PC-9 (cell line): ENCODE results near the gene CDKN1B. TPM values are rescaled to one million over a fixed set of nuclear protein-coding genes. Genes with fewer than 3 reads are reported as not detected.
A peak's percentile ranks its signal among the peaks of the same experiment; 100 is the strongest.

Experiments used
- BruUV-seq: library from RNA; stranded (reverse); fragments of 400-500 nt; replicated peaks from 2 replicates; lab custom pipeline; 2021; lab: Mats Ljungman, UMichigan
- CTCF ChIA-PET: fragments of 300-600 bp; sonication (Branson Sonifier 250); formaldehyde crosslinking; loops from one replicate; lab custom pipeline; 2022; ENCODE audit warnings: antibody characterized with exemption; lab: Charles Lee
- POLR2A ChIA-PET: fragments of 300-600 bp; sonication (Branson Sonifier 250); formaldehyde crosslinking; loops from one replicate; lab custom pipeline; 2022; ENCODE audit warnings: antibody characterized with exemption; ENCODE audit not compliant: unreplicated experiment; lab: Charles Lee
- DNase-seq, 2 experiments: peaks; one replicate each; pipeline versions ENCODE4 v3.0.0 to v3.0.0-alpha.2; 2015 to 2022; ENCODE audit warnings: mixed read lengths in 1 of 2
- H2AFZ ChIP-seq: fragments of 200-600 bp; sonication (generic); 2 replicates; pipeline ENCODE4 v1.8.1; 2017; ENCODE audit warnings: antibody characterized with exemption
- H3F3A ChIP-seq: fragments of 200-600 bp; sonication (generic); 2 replicates; pipeline ENCODE4 v1.8.1; 2017; ENCODE audit warnings: antibody characterized with exemption, mild to moderate bottlenecking, low read depth; ENCODE audit not compliant: insufficient read depth
- H3K27ac ChIP-seq: fragments of 200-600 bp; sonication (generic); 2 replicates; pipeline ENCODE4 v1.6.1; 2016; ENCODE audit warnings: mixed run types
- H3K27me3 ChIP-seq: fragments of 200-600 bp; sonication (generic); 2 replicates; pipeline ENCODE4 v1.6.1; 2016; ENCODE audit warnings: low read depth, mixed run types; ENCODE audit not compliant: insufficient read depth
- H3K36me3 ChIP-seq: fragments of 200-600 bp; sonication (generic); 2 replicates; pipeline ENCODE4 v1.6.1; 2016; ENCODE audit warnings: low read depth, mixed run types
- H3K4me1 ChIP-seq: fragments of 200-600 bp; sonication (generic); replicated peaks from 2 replicates; pipeline ENCODE4 v1.6.1; 2016; ENCODE audit warnings: mixed run types; ENCODE audit not compliant: insufficient read depth
- H3K4me2 ChIP-seq: fragments of 200-600 bp; sonication (generic); 2 replicates; pipeline ENCODE4 v1.6.1; 2017; ENCODE audit warnings: mixed run types
- H3K4me3 ChIP-seq: fragments of 200-600 bp; sonication (generic); 2 replicates; pipeline ENCODE4 v1.6.1; 2016; ENCODE audit warnings: mixed run types
- H3K79me2 ChIP-seq: fragments of 200-600 bp; sonication (generic); 2 replicates; pipeline ENCODE4 v1.6.1; 2017; ENCODE audit warnings: low read depth, mixed run types
- H3K9me2 ChIP-seq: fragments of 200-600 bp; sonication (generic); 2 replicates; pipeline ENCODE4 v1.8.1; 2017; ENCODE audit warnings: mild to moderate bottlenecking; ENCODE audit not compliant: insufficient read depth
- H3K9me3 ChIP-seq: fragments of 200-600 bp; sonication (generic); 2 replicates; pipeline ENCODE4 v1.8.1; 2016; ENCODE audit warnings: low read depth; ENCODE audit not compliant: insufficient read depth
- H4K20me1 ChIP-seq: fragments of 200-600 bp; sonication (generic); 2 replicates; pipeline ENCODE4 v1.8.1; 2017; ENCODE audit not compliant: insufficient read depth
- CTCF ChIP-seq: fragments of 200-600 bp; sonication (generic); conservative IDR thresholded peaks from 2 replicates; pipeline ENCODE4 v1.6.1; 2017; ENCODE audit warnings: mixed run types, antibody characterized with exemption, mild to moderate bottlenecking, moderate library complexity
- EZH2 ChIP-seq: fragments of 200-600 bp; sonication (generic); IDR thresholded peaks from 2 replicates; pipeline ENCODE4 v1.8.0; 2017; ENCODE audit warnings: antibody characterized with exemption, low read depth
- intact Hi-C: fragments of 100-400 bp; cut with micrococcal nuclease; formaldehyde crosslinking; loops from one replicate; pipeline ENCODE4 v1.10.0; 2022; ENCODE audit not compliant: unreplicated experiment
- total RNA-seq: library from RNA; stranded (reverse); gene quantifications from 2 replicates; pipeline ENCODE4 v1.2.3, GENCODE V29; 2021

CDKN1B gene
- total RNA-seq, 1 experiment from 2014 or later: 67.5 TPM

GRCh38 chr12:12723149-12723680 is 6.0 kb downstream of the CDKN1B start:
- H3K9me2 ChIP-seq: no peaks in the 10 kb centered on the region
- peaks cover 83% of the 10 kb centered on the region for H3K79me2 ChIP-seq
- intact Hi-C loops: loop anchor here (10.0 kb wide), 2 partner anchors 452 to 482 kb away; no protein-coding TSS in a partner anchor
- H2AFZ ChIP-seq: peak overlapping the region; percentile 78
- H3K27me3 ChIP-seq: no peaks in the 10 kb centered on the region
- no peaks in the 10 kb centered on the region for H3K9me3 ChIP-seq
- H3K4me2 ChIP-seq: peak overlapping the region; percentile 100
- DNase-seq: peak in 1 of 2 experiments; percentile 39
- ChIA-PET CTCF (no interaction called here), POLR2A (interaction anchor here (0.5 to 0.7 kb wide), 2 partner anchors 473 to 861 kb away, joined by 7 to 23 read pairs; partner anchors contain the start of gene EMP1)
- H3K4me1 ChIP-seq: peaks cover 36% of the 10 kb centered on the region
- peaks cover 41% of the 10 kb centered on the region for H3F3A ChIP-seq
- H3K4me3 ChIP-seq: peak overlapping the region; percentile 96
- H3K36me3 ChIP-seq: peaks cover 41% of the 10 kb centered on the region
- no peak for TF ChIP-seq EZH2
- TF ChIP-seq CTCF: no peak
- H4K20me1 ChIP-seq: peaks cover 4% of the 10 kb centered on the region
- H3K27ac ChIP-seq: peak overlapping the region; percentile 98
- BruUV-seq: no TSS peak

- H3K79me2 ChIP-seq: peaks cover 83% of the 10 kb centered on the region
- CTCF ChIA-PET: interaction anchor here (0.8 kb wide), 1 partner anchor 110 kb away, joined by 3 read pairs; no protein-coding TSS in a partner anchor
- peak overlapping the region; percentile 78 for H2AFZ ChIP-seq
These were observed 6.7 kb downstream of the CDKN1B start for GRCh38 chr12:12723681-12724420.

More at GRCh38 chr12:12723681-12724420, 6.7 kb downstream of the CDKN1B start:
- H3K4me2 ChIP-seq: peak overlapping the region; percentile 100
- H3K27me3 ChIP-seq: no peaks in the 10 kb centered on the region
- H3K9me3 ChIP-seq: no peaks in the 10 kb centered on the region
- intact Hi-C loops: loop anchor here (2.0 to 10.0 kb wide), 5 partner anchors 55 to 481 kb away; partner anchors contain the start of gene GPRC5A
- H3F3A ChIP-seq: peaks cover 41% of the 10 kb centered on the region
- peaks cover 36% of the 10 kb centered on the region for H3K4me1 ChIP-seq
- H3K27ac ChIP-seq: peak overlapping the region; percentile 98
- peak overlapping the region; percentile 96 for H3K4me3 ChIP-seq
- no peak for TF ChIP-seq EZH2
- no peak for TF ChIP-seq CTCF
- POLR2A ChIA-PET: interaction anchor here (0.5 to 0.7 kb wide), 2 partner anchors 76 to 472 kb away, joined by 7 to 9 read pairs; partner anchors contain the start of gene EMP1
- DNase-seq: peak in 1 of 2 experiments; percentile 33
- no peaks in the 10 kb centered on the region for H3K9me2 ChIP-seq
- H3K36me3 ChIP-seq: peaks cover 34% of the 10 kb centered on the region
- no peaks in the 10 kb centered on the region for H4K20me1 ChIP-seq
- no TSS peak for BruUV-seq
